WTC11 (cell line): Measurements from ENCODE around the gene ROBO2. TPM values are rescaled to one million over a fixed set of nuclear protein-coding genes. Genes with fewer than 3 reads are reported as not detected.

Experiments used
- ATAC-seq: fragments of 200-7000 bp; cut with Tn5 transposase; 2 replicates; pipeline ENCODE4 v1.10.0; 2021; ENCODE audit warnings: mild to moderate bottlenecking, moderate library complexity
- CTCF ChIA-PET: fragments of 300-600 bp; sonication (Branson Sonifier 250); formaldehyde crosslinking; loops from one replicate; lab custom pipeline; 2021; ENCODE audit warnings: antibody characterized with exemption; lab: Charles Lee
- POLR2A ChIA-PET: fragments of 350-600 bp; sonication (Branson Sonifier 250); formaldehyde crosslinking; loops from one replicate; lab custom pipeline; 2021; ENCODE audit warnings: antibody characterized with exemption; lab: Charles Lee
- DNase-seq: peaks from one replicate; pipeline ENCODE4 v3.0.0; 2021; ENCODE audit warnings: low spot score
- H3K27ac Mint-ChIP-seq: 2 replicates; pipeline ENCODE4 v1.8.0; 2021; ENCODE audit warnings: mixed read lengths
- H3K27me3 Mint-ChIP-seq: 2 replicates; pipeline ENCODE4 v1.8.0; 2021; ENCODE audit warnings: low read depth, mild to moderate bottlenecking, moderate library complexity, mixed read lengths
- H3K36me3 Mint-ChIP-seq: 2 replicates; pipeline ENCODE4 v1.8.0; 2021; ENCODE audit warnings: mixed read lengths
- H3K4me1 Mint-ChIP-seq: 2 replicates; pipeline ENCODE4 v1.8.0; 2022; ENCODE audit warnings: mixed read lengths
- H3K4me3 Mint-ChIP-seq: 2 replicates; pipeline ENCODE4 v1.8.0; 2021; ENCODE audit warnings: mild to moderate bottlenecking, moderate library complexity, mixed read lengths
- H3K9me3 Mint-ChIP-seq: 2 replicates; pipeline ENCODE4 v1.8.0; 2021; ENCODE audit warnings: mixed read lengths
- CBFB ChIP-seq: sonication (generic); formaldehyde crosslinking; IDR thresholded peaks from 2 replicates; pipeline ENCODE4 v1.8.1; 2022; ENCODE audit warnings: mild to moderate bottlenecking, low read depth, missing genetic modification reagents
- CREB1 ChIP-seq: sonication (generic); formaldehyde crosslinking; IDR thresholded peaks from 2 replicates; pipeline ENCODE4 v1.8.0; 2023; ENCODE audit warnings: mild to moderate bottlenecking, missing genetic modification reagents
- CREM ChIP-seq: sonication (generic); formaldehyde crosslinking; IDR thresholded peaks from 2 replicates; pipeline ENCODE4 v1.8.1; 2022; ENCODE audit warnings: mild to moderate bottlenecking, missing genetic modification reagents, moderate library complexity
- ESRRA ChIP-seq: sonication (generic); formaldehyde crosslinking; IDR thresholded peaks from 2 replicates; pipeline ENCODE4 v1.8.1; 2022; ENCODE audit warnings: mild to moderate bottlenecking, missing genetic modification reagents, borderline replicate concordance
- KAT7 ChIP-seq: sonication (generic); formaldehyde crosslinking; IDR thresholded peaks from 2 replicates; pipeline ENCODE4 v1.8.1; 2023; ENCODE audit warnings: missing genetic modification reagents, mild to moderate bottlenecking, borderline replicate concordance
- SMAD3 ChIP-seq: sonication (generic); formaldehyde crosslinking; IDR thresholded peaks from 2 replicates; pipeline ENCODE4 v1.8.0; 2022; ENCODE audit warnings: missing genetic modification reagents, mild to moderate bottlenecking, borderline replicate concordance
- SMAD4 ChIP-seq: sonication (generic); formaldehyde crosslinking; IDR thresholded peaks from 2 replicates; pipeline ENCODE4 v1.8.0; 2022; ENCODE audit warnings: mild to moderate bottlenecking, missing genetic modification reagents
- SP1 ChIP-seq: sonication (generic); formaldehyde crosslinking; conservative IDR thresholded peaks from 2 replicates; pipeline ENCODE4 v1.8.1; 2022; ENCODE audit warnings: missing genetic modification reagents
- ZNF671 ChIP-seq: fragments of 250-450 bp; sonication (Bioruptor Pico); IDR thresholded peaks from 2 replicates; pipeline ENCODE4 v1.8.0; 2021; ENCODE audit warnings: mild to moderate bottlenecking
- total RNA-seq: library from RNA; stranded (reverse); gene quantifications from 3 replicates; pipeline ENCODE4 v1.2.3, GENCODE V29; 2021
- TF ChIP-seq, protein P1 (sequence below): sonication (generic); formaldehyde crosslinking; IDR thresholded peaks from 2 replicates; pipeline ENCODE4 v1.8.1; 2023; ENCODE audit warnings: mild to moderate bottlenecking, missing genetic modification reagents, borderline replicate concordance
- TF ChIP-seq, protein P2 (sequence below): sonication (generic); formaldehyde crosslinking; IDR thresholded peaks from 2 replicates; pipeline ENCODE4 v1.8.0; 2023; ENCODE audit warnings: missing genetic modification reagents, mild to moderate bottlenecking, borderline replicate concordance
- TF ChIP-seq, protein P3 (sequence below): sonication (generic); formaldehyde crosslinking; IDR thresholded peaks from 2 replicates; pipeline ENCODE4 v1.8.0; 2022; ENCODE audit warnings: mild to moderate bottlenecking, missing genetic modification reagents
- TF ChIP-seq, protein P4 (sequence below): sonication (generic); formaldehyde crosslinking; IDR thresholded peaks from 2 replicates; pipeline ENCODE4 v1.8.0; 2023; ENCODE audit warnings: mild to moderate bottlenecking, missing genetic modification reagents
- TF ChIP-seq, protein P5 (sequence below): fragments of 250-450 bp; sonication (Bioruptor Pico); IDR thresholded peaks from 2 replicates; pipeline ENCODE4 v2.1.2; 2022; ENCODE audit warnings: mild to moderate bottlenecking, moderate library complexity
- TF ChIP-seq, protein P6 (sequence below): fragments of 250-450 bp; sonication (Bioruptor Pico); IDR thresholded peaks from 2 replicates; pipeline ENCODE4 v1.9.0; 2021; ENCODE audit warnings: mild to moderate bottlenecking, borderline replicate concordance

ROBO2 gene
- total RNA-seq, 1 experiment from 2014 or later: 11.7 TPM

DNA sequence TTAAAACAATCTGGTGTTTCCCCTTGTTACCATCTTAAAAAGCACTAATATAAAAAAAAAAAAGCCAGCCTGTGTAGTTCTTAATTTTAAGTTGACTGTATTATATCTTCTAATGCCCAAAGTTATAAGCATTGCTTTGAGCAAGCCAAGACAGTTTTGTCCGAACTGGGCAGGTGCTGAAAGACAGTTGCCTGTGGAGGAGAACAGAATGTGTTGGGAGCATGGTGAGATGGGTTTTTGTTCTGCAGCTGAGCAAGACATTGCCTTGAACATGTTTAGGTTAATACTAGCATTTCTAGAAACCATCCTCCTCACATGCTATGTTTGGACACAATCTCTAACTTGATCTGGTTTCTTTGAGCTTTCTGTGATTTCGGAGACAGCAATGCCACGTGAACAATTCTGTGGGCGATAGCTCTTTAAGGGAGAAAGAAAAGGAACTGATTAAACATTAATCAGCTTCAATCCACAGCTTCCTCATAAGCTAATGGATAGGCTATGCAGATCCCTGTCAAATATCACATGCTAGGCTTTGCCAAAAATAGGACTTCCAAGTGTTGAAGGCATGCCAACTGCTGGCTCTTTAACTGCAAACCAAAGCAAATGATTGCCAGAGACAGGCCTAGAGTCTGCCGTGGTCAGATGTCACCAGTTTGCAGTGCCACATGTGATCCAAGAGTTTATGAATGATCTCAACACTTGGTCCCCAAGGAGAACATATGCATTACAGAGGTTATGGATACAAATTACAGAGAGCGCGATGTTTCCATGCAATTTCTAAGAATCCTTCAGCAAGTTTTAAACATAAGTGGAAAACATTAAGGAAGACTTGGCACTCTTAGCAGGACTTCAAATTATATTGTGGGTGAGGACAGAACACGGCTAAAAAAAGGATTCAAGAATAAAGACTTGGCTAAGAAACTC lies 428.1 kb downstream of the ROBO2 start:
- H3K4me1 Mint-ChIP-seq: peaks cover 20% of the 10 kb centered on the region
- ChIA-PET POLR2A (no interaction called here), CTCF (no interaction called here)
- H3K27me3 Mint-ChIP-seq: no peaks in the 10 kb centered on the region
- ATAC-seq (no peak), DNase-seq (no peak)
- no peak for TF ChIP-seq SP1
- TF ChIP-seq, protein P1, sequence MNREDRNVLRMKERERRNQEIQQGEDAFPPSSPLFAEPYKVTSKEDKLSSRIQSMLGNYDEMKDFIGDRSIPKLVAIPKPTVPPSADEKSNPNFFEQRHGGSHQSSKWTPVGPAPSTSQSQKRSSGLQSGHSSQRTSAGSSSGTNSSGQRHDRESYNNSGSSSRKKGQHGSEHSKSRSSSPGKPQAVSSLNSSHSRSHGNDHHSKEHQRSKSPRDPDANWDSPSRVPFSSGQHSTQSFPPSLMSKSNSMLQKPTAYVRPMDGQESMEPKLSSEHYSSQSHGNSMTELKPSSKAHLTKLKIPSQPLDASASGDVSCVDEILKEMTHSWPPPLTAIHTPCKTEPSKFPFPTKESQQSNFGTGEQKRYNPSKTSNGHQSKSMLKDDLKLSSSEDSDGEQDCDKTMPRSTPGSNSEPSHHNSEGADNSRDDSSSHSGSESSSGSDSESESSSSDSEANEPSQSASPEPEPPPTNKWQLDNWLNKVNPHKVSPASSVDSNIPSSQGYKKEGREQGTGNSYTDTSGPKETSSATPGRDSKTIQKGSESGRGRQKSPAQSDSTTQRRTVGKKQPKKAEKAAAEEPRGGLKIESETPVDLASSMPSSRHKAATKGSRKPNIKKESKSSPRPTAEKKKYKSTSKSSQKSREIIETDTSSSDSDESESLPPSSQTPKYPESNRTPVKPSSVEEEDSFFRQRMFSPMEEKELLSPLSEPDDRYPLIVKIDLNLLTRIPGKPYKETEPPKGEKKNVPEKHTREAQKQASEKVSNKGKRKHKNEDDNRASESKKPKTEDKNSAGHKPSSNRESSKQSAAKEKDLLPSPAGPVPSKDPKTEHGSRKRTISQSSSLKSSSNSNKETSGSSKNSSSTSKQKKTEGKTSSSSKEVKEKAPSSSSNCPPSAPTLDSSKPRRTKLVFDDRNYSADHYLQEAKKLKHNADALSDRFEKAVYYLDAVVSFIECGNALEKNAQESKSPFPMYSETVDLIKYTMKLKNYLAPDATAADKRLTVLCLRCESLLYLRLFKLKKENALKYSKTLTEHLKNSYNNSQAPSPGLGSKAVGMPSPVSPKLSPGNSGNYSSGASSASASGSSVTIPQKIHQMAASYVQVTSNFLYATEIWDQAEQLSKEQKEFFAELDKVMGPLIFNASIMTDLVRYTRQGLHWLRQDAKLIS (CRISPR knock-in tag): no peak
- no peak for TF ChIP-seq ESRRA (CRISPR knock-in tag)
- TF ChIP-seq, protein P2, sequence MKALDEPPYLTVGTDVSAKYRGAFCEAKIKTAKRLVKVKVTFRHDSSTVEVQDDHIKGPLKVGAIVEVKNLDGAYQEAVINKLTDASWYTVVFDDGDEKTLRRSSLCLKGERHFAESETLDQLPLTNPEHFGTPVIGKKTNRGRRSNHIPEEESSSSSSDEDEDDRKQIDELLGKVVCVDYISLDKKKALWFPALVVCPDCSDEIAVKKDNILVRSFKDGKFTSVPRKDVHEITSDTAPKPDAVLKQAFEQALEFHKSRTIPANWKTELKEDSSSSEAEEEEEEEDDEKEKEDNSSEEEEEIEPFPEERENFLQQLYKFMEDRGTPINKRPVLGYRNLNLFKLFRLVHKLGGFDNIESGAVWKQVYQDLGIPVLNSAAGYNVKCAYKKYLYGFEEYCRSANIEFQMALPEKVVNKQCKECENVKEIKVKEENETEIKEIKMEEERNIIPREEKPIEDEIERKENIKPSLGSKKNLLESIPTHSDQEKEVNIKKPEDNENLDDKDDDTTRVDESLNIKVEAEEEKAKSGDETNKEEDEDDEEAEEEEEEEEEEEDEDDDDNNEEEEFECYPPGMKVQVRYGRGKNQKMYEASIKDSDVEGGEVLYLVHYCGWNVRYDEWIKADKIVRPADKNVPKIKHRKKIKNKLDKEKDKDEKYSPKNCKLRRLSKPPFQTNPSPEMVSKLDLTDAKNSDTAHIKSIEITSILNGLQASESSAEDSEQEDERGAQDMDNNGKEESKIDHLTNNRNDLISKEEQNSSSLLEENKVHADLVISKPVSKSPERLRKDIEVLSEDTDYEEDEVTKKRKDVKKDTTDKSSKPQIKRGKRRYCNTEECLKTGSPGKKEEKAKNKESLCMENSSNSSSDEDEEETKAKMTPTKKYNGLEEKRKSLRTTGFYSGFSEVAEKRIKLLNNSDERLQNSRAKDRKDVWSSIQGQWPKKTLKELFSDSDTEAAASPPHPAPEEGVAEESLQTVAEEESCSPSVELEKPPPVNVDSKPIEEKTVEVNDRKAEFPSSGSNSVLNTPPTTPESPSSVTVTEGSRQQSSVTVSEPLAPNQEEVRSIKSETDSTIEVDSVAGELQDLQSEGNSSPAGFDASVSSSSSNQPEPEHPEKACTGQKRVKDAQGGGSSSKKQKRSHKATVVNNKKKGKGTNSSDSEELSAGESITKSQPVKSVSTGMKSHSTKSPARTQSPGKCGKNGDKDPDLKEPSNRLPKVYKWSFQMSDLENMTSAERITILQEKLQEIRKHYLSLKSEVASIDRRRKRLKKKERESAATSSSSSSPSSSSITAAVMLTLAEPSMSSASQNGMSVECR (CRISPR knock-in tag): no peak
- TF ChIP-seq, protein P3, sequence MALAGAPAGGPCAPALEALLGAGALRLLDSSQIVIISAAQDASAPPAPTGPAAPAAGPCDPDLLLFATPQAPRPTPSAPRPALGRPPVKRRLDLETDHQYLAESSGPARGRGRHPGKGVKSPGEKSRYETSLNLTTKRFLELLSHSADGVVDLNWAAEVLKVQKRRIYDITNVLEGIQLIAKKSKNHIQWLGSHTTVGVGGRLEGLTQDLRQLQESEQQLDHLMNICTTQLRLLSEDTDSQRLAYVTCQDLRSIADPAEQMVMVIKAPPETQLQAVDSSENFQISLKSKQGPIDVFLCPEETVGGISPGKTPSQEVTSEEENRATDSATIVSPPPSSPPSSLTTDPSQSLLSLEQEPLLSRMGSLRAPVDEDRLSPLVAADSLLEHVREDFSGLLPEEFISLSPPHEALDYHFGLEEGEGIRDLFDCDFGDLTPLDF: no peak
- TF ChIP-seq, protein P4, sequence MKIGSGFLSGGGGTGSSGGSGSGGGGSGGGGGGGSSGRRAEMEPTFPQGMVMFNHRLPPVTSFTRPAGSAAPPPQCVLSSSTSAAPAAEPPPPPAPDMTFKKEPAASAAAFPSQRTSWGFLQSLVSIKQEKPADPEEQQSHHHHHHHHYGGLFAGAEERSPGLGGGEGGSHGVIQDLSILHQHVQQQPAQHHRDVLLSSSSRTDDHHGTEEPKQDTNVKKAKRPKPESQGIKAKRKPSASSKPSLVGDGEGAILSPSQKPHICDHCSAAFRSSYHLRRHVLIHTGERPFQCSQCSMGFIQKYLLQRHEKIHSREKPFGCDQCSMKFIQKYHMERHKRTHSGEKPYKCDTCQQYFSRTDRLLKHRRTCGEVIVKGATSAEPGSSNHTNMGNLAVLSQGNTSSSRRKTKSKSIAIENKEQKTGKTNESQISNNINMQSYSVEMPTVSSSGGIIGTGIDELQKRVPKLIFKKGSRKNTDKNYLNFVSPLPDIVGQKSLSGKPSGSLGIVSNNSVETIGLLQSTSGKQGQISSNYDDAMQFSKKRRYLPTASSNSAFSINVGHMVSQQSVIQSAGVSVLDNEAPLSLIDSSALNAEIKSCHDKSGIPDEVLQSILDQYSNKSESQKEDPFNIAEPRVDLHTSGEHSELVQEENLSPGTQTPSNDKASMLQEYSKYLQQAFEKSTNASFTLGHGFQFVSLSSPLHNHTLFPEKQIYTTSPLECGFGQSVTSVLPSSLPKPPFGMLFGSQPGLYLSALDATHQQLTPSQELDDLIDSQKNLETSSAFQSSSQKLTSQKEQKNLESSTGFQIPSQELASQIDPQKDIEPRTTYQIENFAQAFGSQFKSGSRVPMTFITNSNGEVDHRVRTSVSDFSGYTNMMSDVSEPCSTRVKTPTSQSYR (CRISPR knock-in tag): no peak
- TF ChIP-seq ZNF671 (CRISPR knock-in tag): no peak
- no peak for TF ChIP-seq CREM (CRISPR knock-in tag)
- TF ChIP-seq KAT7 (CRISPR knock-in tag): no peak
- no peak for TF ChIP-seq SMAD3 (CRISPR knock-in tag)
- 0 out of 2 replicates have a peak, but pooled peaks cover 1% of the 10 kb centered on the region for H3K9me3 Mint-ChIP-seq
- H3K36me3 Mint-ChIP-seq: no peaks in the 10 kb centered on the region; the same call in 1 of the 2 replicates
- H3K4me3 Mint-ChIP-seq: no peak overlapping the region
- H3K27ac Mint-ChIP-seq: no peak overlapping the region

DNA sequence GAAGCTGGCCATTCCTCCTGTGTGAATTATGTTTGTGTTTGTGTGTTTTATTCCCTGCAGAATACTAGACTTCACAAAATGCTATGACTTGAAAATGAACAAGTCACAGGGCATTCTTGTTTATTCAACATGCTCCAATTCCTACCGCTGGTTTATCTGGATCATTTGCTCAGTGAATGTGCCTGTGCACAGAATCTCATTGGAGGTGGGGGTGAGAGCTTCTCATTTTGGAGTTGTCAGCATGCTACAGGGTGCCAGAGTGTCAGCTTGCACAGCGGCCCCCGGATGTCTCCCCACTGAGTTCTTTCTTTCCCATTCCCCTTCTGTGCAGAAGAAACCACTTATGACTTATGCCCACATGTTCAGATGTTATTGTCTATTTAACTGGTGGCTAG lies 428.7 kb downstream of the ROBO2 start:
- CTCF ChIA-PET: no interaction called here
- H3K4me1 Mint-ChIP-seq: peaks cover 22% of the 10 kb centered on the region
- ATAC-seq (no peak), DNase-seq (no peak)
- H3K36me3 Mint-ChIP-seq: no peaks in the 10 kb centered on the region; the same call in 1 of the 2 replicates
- POLR2A ChIA-PET: no interaction called here
- 0 out of 2 replicates have a peak, but pooled peaks cover 2% of the 10 kb centered on the region for H3K9me3 Mint-ChIP-seq
- no peak overlapping the region for H3K4me3 Mint-ChIP-seq
- H3K27ac Mint-ChIP-seq: no peak overlapping the region
- no peaks in the 10 kb centered on the region for H3K27me3 Mint-ChIP-seq
- TF ChIP-seq CREB1 (no peak), CBFB (CRISPR knock-in tag) (no peak), SMAD4 (CRISPR knock-in tag) (no peak)
- TF ChIP-seq, protein P5, sequence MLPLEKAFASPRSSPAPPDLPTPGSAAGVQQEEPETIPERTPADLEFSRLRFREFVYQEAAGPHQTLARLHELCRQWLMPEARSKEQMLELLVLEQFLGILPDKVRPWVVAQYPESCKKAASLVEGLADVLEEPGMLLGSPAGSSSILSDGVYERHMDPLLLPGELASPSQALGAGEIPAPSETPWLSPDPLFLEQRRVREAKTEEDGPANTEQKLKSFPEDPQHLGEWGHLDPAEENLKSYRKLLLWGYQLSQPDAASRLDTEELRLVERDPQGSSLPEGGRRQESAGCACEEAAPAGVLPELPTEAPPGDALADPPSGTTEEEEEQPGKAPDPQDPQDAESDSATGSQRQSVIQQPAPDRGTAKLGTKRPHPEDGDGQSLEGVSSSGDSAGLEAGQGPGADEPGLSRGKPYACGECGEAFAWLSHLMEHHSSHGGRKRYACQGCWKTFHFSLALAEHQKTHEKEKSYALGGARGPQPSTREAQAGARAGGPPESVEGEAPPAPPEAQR: no peak
- TF ChIP-seq, protein P6, sequence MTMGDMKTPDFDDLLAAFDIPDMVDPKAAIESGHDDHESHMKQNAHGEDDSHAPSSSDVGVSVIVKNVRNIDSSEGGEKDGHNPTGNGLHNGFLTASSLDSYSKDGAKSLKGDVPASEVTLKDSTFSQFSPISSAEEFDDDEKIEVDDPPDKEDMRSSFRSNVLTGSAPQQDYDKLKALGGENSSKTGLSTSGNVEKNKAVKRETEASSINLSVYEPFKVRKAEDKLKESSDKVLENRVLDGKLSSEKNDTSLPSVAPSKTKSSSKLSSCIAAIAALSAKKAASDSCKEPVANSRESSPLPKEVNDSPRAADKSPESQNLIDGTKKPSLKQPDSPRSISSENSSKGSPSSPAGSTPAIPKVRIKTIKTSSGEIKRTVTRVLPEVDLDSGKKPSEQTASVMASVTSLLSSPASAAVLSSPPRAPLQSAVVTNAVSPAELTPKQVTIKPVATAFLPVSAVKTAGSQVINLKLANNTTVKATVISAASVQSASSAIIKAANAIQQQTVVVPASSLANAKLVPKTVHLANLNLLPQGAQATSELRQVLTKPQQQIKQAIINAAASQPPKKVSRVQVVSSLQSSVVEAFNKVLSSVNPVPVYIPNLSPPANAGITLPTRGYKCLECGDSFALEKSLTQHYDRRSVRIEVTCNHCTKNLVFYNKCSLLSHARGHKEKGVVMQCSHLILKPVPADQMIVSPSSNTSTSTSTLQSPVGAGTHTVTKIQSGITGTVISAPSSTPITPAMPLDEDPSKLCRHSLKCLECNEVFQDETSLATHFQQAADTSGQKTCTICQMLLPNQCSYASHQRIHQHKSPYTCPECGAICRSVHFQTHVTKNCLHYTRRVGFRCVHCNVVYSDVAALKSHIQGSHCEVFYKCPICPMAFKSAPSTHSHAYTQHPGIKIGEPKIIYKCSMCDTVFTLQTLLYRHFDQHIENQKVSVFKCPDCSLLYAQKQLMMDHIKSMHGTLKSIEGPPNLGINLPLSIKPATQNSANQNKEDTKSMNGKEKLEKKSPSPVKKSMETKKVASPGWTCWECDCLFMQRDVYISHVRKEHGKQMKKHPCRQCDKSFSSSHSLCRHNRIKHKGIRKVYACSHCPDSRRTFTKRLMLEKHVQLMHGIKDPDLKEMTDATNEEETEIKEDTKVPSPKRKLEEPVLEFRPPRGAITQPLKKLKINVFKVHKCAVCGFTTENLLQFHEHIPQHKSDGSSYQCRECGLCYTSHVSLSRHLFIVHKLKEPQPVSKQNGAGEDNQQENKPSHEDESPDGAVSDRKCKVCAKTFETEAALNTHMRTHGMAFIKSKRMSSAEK (CRISPR knock-in tag): no peak
